Glutamatergic neuron (in vitro differentiated cells): Measurements from ENCODE around the gene NEGR1. TPM values are rescaled to one million over a fixed set of nuclear protein-coding genes. Genes with fewer than 3 reads are reported as not detected.

Source experiments
- DNase-seq: peaks from one replicate; pipeline ENCODE4 v3.0.0; 2022
- H3K27ac Mint-ChIP-seq: one replicate; pipeline ENCODE4 v1.8.0; 2020; ENCODE audit warnings: mild to moderate bottlenecking, mixed read lengths, inconsistent platforms; ENCODE audit not compliant: unreplicated experiment
- H3K27me3 Mint-ChIP-seq: one replicate; pipeline ENCODE4 v1.8.0; 2020; ENCODE audit warnings: mild to moderate bottlenecking, moderate library complexity, mixed read lengths, inconsistent platforms; ENCODE audit not compliant: unreplicated experiment
- H3K36me3 Mint-ChIP-seq: one replicate; pipeline ENCODE4 v1.8.0; 2020; ENCODE audit warnings: mild to moderate bottlenecking, mixed read lengths, inconsistent platforms; ENCODE audit not compliant: unreplicated experiment
- H3K4me1 Mint-ChIP-seq: one replicate; pipeline ENCODE4 v1.8.0; 2020; ENCODE audit warnings: mild to moderate bottlenecking, low read depth, mixed read lengths, inconsistent platforms; ENCODE audit not compliant: unreplicated experiment
- H3K4me3 Mint-ChIP-seq: one replicate; pipeline ENCODE4 v1.8.0; 2020; ENCODE audit warnings: mild to moderate bottlenecking, mixed read lengths, inconsistent platforms; ENCODE audit not compliant: unreplicated experiment
- H3K9me3 Mint-ChIP-seq: one replicate; pipeline ENCODE4 v1.8.0; 2020; ENCODE audit warnings: mild to moderate bottlenecking, moderate library complexity, mixed read lengths, inconsistent platforms; ENCODE audit not compliant: unreplicated experiment
- CTCF ChIP-seq: fragments of 200-600 bp; sonication (generic); IDR thresholded peaks from one replicate; pipeline ENCODE4 v1.5.0; 2021; ENCODE audit not compliant: partially characterized antibody, unreplicated experiment
- total RNA-seq: library from RNA; stranded (reverse); fragmentation: NEBNext Ultra II Directional; extraction: Animal tissue kit (Norgen Biotek cat#: 25700); gene quantifications from one replicate; pipeline ENCODE4 v1.2.1, GENCODE V29; 2021; ENCODE audit not compliant: unreplicated experiment

Gene NEGR1
- total RNA-seq, 1 donor from 2014 or later = 0.51 TPM

GRCh38 chr1:72224506-72224905, 57.8 kb downstream of the NEGR1 start:
- DNase-seq = no peak
- Mint-ChIP-seq H3K27me3 (no peaks in the 10 kb centered on the region), H3K9me3 (no peaks in the 10 kb centered on the region), H3K27ac (no peak overlapping the region), H3K4me3 (no peak overlapping the region), H3K36me3 (no peaks in the 10 kb centered on the region), H3K4me1 (peaks cover 4% of the 10 kb centered on the region)
- TF ChIP-seq CTCF = no peak

GRCh38 chr1:72221811-72222210, 60.5 kb downstream of the NEGR1 start:
- H3K27me3 Mint-ChIP-seq = no peaks in the 10 kb centered on the region
- no peak for DNase-seq
- H3K9me3 Mint-ChIP-seq = no peaks in the 10 kb centered on the region
- no peak for TF ChIP-seq CTCF
- H3K27ac Mint-ChIP-seq = no peak overlapping the region
- H3K4me3 Mint-ChIP-seq = no peak overlapping the region
- no peaks in the 10 kb centered on the region for H3K36me3 Mint-ChIP-seq
- peaks cover 4% of the 10 kb centered on the region for H3K4me1 Mint-ChIP-seq

DNA sequence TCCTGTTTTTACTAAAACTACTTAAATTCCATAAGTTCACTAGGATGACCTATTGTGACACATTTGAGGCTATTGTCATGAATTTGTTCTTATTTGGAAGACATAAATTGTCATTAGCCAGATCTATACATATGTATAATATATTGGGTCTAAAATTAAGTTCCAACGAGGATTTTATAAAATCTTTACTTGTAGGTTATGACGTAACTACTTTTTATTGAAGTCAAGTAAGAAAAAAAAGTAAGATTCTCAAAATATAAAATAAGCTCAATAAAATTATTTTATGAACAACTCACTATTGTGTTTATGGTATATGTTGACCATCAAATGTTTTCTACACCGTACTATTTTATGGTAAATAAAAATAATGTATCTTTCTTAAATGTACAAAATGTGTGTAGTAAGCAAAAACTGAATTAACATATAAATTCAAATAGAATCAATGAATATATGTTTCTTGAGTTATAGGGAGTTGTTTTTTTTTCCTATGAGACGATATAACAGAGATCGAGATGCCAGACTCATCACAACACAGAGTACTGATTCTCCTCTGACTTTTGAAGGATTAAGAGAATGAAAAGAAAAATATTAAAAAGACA, 64.1 kb downstream of the NEGR1 start:
- no peak for TF ChIP-seq CTCF
- Mint-ChIP-seq H3K36me3 (no peaks in the 10 kb centered on the region), H3K4me3 (no peak overlapping the region), H3K9me3 (no peaks in the 10 kb centered on the region), H3K4me1 (no peaks in the 10 kb centered on the region), H3K27me3 (no peaks in the 10 kb centered on the region), H3K27ac (no peak overlapping the region)
- DNase-seq = no peak

DNA sequence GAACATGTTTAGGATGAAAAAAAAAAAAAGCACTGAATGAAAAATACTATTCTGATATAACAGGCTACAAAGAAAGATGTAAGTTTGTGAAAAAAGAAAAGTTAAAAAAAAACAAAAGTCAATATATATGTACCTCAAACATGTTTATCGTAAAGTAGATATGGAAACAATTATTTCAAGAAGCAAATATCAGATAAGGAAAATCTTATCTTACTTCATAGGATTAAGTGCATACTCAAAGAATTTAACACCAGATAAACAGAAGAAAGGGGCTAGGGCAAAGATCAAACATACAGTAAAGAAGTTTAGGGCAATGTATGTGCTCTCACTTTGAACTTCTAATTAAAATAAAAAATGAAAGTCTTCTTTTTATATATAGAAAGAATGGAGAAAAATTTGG, 75.3 kb downstream of the NEGR1 start:
- Mint-ChIP-seq H3K27ac (no peak overlapping the region), H3K36me3 (no peaks in the 10 kb centered on the region), H3K4me1 (no peaks in the 10 kb centered on the region), H3K4me3 (no peak overlapping the region), H3K9me3 (no peaks in the 10 kb centered on the region), H3K27me3 (no peaks in the 10 kb centered on the region)
- no peak for TF ChIP-seq CTCF
- no peak for DNase-seq

- no peak overlapping the region for H3K4me3 Mint-ChIP-seq
- TF ChIP-seq CTCF = no peak
- no peaks in the 10 kb centered on the region for H3K36me3 Mint-ChIP-seq
- H3K9me3 Mint-ChIP-seq = no peaks in the 10 kb centered on the region
- no peak overlapping the region for H3K27ac Mint-ChIP-seq
- DNase-seq = no peak
- no peaks in the 10 kb centered on the region for H3K27me3 Mint-ChIP-seq
- no peaks in the 10 kb centered on the region for H3K4me1 Mint-ChIP-seq
These were observed 79.6 kb downstream of the NEGR1 start for GRCh38 chr1:72202761-72203160.
